ENCODE measurements around the gene MAP1A.

The MAP1A gene

GRCh38 chr15:43511012-43511885 is 6.2 kb upstream of the MAP1A start:
- no peak for DNase-seq (ENCODE audit: low read depth)

- DNase-seq (ENCODE audit: low read depth) = no peak
These were observed 3.9 kb upstream of the MAP1A start for GRCh38 chr15:43513550-43513949.

- DNase-seq (ENCODE audit: low read depth) = no peak
These were observed 3.0 kb upstream of the MAP1A start for GRCh38 chr15:43514241-43515057.

- no peak for DNase-seq (ENCODE audit: low read depth)
These were observed 1.7 kb upstream of the MAP1A start for GRCh38 chr15:43515741-43516140.

- no peak for DNase-seq (ENCODE audit: low read depth)
These were observed 1.2 kb upstream of the MAP1A start for GRCh38 chr15:43516185-43516584.

- no peak for DNase-seq (ENCODE audit: low read depth)
These were observed 531 bp upstream of the MAP1A start for GRCh38 chr15:43516801-43517353.

DNA sequence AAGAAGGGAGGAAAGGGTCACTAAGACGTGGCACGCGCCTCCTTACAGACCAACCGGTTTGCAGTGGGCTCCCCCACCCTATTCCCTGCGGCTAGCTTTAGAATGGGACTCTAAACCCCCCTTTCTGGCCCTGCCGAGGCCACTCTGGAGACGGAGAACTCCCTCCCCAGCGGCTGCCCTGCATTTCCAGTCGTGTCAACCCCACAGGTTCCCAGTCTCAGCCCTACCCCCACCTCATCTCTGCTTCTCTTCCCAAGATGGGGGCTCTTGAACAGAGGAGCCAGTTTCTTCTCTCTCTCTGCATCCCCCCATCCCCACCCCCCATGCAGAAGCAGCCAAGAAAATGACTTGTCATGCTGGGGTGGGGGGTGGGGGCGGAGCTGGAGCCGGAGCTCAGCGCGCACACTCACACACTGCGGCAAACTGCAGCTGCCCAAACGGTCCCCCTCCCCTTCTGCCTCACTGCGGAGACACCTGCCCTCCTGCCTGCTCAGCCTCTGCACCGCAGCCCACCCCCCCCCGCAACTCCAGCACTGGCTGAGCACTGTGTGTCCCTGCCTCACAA is 871 bp downstream of the MAP1A start:
- DNase-seq (ENCODE audit: low read depth) = no peak

GRCh38 chr15:43519196-43519595 is 1.8 kb downstream of the MAP1A start:
- DNase-seq (ENCODE audit: low read depth) = no peak

- DNase-seq (ENCODE audit: low read depth) = no peak
These were observed 2.7 kb downstream of the MAP1A start for GRCh38 chr15:43520138-43520537.

GRCh38 chr15:43521419-43521818 is 4.0 kb downstream of the MAP1A start:
- no peak for DNase-seq (ENCODE audit: low read depth)

- no peak for DNase-seq (ENCODE audit: low read depth)
These were observed 4.8 kb downstream of the MAP1A start for GRCh38 chr15:43522247-43522646.

DNA sequence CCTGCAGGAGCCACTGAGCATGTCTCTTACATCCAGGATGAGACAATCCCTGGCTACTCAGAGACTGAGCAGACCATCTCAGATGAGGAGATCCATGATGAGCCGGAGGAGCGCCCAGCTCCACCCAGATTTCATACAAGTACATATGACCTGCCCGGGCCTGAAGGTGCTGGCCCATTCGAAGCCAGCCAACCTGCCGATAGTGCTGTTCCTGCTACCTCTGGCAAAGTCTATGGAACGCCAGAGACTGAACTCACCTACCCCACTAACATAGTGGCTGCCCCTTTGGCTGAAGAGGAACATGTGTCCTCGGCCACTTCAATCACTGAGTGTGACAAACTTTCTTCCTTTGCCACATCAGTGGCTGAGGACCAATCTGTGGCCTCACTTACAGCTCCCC is 6.2 kb downstream of the MAP1A start:
- DNase-seq (ENCODE audit: low read depth) = no peak

DNA sequence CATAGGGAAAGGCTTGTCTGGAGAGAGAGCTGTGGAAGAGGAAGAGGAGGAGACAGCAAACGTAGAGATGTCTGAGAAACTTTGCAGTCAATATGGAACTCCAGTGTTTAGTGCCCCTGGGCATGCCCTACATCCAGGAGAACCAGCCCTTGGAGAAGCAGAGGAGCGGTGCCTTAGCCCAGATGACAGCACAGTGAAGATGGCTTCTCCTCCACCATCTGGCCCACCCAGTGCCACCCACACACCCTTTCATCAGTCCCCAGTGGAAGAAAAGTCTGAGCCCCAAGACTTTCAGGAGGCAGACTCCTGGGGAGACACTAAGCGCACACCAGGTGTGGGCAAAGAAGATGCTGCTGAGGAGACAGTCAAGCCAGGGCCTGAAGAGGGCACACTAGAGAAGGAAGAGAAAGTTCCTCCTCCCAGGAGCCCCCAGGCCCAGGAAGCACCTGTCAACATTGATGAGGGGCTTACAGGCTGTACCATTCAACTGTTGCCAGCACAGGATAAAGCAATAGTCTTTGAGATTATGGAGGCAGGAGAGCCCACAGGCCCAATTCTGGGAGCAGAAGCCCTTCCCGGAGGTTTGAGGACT is 6.9 kb downstream of the MAP1A start:
- DNase-seq (ENCODE audit: low read depth) = no peak

- DNase-seq (ENCODE audit: low read depth) = no peak
These were observed 7.7 kb downstream of the MAP1A start for GRCh38 chr15:43525131-43525530.

DNA sequence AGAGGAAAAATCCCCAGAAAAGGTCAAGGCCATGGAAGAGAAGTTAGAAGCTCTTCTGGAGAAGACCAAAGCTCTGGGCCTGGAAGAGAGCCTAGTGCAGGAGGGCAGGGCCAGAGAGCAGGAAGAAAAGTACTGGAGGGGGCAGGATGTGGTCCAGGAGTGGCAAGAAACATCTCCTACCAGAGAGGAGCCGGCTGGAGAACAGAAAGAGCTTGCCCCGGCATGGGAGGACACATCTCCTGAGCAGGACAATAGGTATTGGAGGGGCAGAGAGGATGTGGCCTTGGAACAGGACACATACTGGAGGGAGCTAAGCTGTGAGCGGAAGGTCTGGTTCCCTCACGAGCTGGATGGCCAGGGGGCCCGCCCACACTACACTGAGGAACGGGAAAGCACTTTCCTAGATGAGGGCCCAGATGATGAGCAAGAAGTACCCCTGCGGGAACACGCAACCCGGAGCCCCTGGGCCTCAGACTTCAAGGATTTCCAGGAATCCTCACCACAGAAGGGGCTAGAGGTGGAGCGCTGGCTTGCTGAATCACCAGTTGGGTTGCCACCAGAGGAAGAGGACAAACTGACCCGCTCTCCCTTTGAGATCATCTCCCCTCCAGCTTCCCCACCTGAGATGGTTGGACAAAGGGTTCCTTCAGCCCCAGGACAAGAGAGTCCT is 9.0 kb downstream of the MAP1A start:
- DNase-seq (ENCODE audit: low read depth) = no peak

DNA sequence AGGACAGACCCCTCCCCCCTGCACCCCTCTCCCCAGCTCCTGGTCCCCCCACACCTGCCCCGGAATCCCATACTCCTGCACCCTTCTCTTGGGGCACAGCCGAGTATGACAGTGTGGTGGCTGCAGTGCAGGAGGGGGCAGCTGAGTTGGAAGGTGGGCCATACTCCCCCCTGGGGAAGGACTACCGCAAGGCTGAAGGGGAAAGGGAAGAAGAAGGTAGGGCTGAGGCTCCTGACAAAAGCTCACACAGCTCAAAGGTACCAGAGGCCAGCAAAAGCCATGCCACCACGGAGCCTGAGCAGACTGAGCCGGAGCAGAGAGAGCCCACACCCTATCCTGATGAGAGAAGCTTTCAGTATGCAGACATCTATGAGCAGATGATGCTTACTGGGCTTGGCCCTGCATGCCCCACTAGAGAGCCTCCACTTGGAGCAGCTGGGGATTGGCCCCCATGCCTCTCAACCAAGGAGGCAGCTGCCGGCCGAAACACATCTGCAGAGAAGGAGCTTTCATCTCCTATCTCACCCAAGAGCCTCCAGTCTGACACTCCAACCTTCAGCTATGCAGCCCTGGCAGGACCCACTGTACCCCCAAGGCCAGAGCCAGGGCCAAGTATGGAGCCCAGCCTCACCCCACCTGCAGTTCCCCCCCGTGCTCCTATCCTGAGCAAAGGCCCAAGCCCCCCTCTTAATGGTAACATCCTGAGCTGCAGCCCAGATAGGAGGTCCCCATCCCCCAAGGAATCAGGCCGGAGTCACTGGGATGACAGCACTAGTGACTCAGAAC is 9.8 kb downstream of the MAP1A start:
- no peak for DNase-seq (ENCODE audit: low read depth)

- DNase-seq (ENCODE audit: low read depth) = no peak
These were observed 10.6 kb downstream of the MAP1A start for GRCh38 chr15:43527802-43528541.

DNA sequence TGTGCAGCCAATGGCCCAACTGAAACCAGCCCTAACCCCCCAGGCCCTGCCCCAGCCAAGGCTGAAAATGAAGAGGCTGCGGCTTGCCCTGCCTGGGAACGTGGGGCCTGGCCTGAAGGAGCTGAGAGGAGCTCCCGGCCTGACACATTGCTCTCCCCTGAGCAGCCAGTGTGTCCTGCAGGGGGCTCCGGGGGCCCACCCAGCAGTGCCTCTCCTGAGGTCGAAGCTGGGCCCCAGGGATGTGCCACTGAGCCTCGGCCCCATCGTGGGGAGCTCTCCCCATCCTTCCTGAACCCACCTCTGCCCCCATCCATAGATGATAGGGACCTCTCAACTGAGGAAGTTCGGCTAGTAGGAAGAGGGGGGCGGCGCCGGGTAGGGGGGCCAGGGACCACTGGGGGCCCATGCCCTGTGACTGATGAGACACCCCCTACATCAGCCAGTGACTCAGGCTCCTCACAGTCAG is 11.2 kb downstream of the MAP1A start:
- DNase-seq (ENCODE audit: low read depth) = no peak

DNA sequence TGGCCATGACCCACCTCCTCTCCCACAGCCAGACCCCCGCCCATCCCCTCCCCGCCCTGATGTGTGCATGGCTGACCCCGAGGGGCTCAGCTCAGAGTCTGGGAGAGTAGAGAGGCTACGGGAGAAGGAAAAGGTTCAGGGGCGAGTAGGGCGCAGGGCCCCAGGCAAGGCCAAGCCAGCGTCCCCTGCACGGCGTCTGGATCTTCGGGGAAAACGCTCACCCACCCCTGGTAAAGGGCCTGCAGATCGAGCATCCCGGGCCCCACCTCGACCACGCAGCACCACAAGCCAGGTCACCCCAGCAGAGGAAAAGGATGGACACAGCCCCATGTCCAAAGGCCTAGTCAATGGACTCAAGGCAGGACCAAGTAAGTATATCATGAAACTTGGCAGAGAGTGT is 11.7 kb downstream of the MAP1A start:
- no peak for DNase-seq (ENCODE audit: low read depth)
